A549 (cell line): Measurements from ENCODE around the gene CLEC20A.

ENCODE experiments used
- BCL3 ChIP-seq: fragments of >200 bp; sonication (Bioruptor Twin); formaldehyde crosslinking; IDR thresholded peaks from 3 replicates; pipeline ENCODE4 v1.6.1; 2016
- E2F6 ChIP-seq: IDR thresholded peaks from 2 replicates; pipeline ENCODE4 v1.6.1; 2012; ENCODE audit warnings: low read depth, borderline replicate concordance
- EP300 ChIP-seq, 2 experiments: fragments of >200 bp; sonication (Bioruptor Twin); formaldehyde crosslinking; IDR thresholded peaks; 2 replicates in 1 of 2; 3 replicates in 1 of 2; pipeline ENCODE4 v1.6.1; 2016 to 2017
- GATA3 ChIP-seq: IDR thresholded peaks from 2 replicates; pipeline ENCODE4 v1.6.1; 2012; ENCODE audit warnings: borderline replicate concordance
- JUN ChIP-seq, 2 experiments: fragments of >200 bp; sonication (Bioruptor Twin); formaldehyde crosslinking; IDR thresholded peaks; 2 replicates in 1 of 2; 3 replicates in 1 of 2; pipeline ENCODE4 v1.6.1; 2016 to 2017
- KDM1A ChIP-seq: fragments of 200-600 bp; sonication (generic); IDR thresholded peaks from 2 replicates; pipeline ENCODE4 v1.6.1; 2016; ENCODE audit warnings: low read depth, mild to moderate bottlenecking
- MAX ChIP-seq: IDR thresholded peaks from 2 replicates; pipeline ENCODE4 v1.6.1; 2012
- NR3C1 ChIP-seq: fragments of >200 bp; sonication (Bioruptor Twin); formaldehyde crosslinking; IDR thresholded peaks from 3 replicates; pipeline ENCODE4 v1.6.1; 2017
- POLR2A ChIP-seq: IDR thresholded peaks from 2 replicates; pipeline ENCODE4 v1.6.1; 2012; ENCODE audit warnings: mild to moderate bottlenecking, low read length
- RFX5 ChIP-seq: fragments of 450-650 bp; IDR thresholded peaks from 2 replicates; pipeline ENCODE4 v1.7.1; 2014; ENCODE audit warnings: antibody characterized with exemption, mild to moderate bottlenecking, moderate library complexity
- SMC3 ChIP-seq: fragments of >200 bp; sonication (Bioruptor Twin); formaldehyde crosslinking; IDR thresholded peaks from 3 replicates; pipeline ENCODE4 v1.6.1; 2018; ENCODE audit warnings: inconsistent platforms
- ZFP36 ChIP-seq: fragments of 450-650 bp; IDR thresholded peaks from 2 replicates; pipeline ENCODE4 v1.6.1; 2014; ENCODE audit warnings: borderline replicate concordance; ENCODE audit not compliant: partially characterized antibody
- TF ChIP-seq, protein P1 (sequence below): fragments of >200 bp; sonication (Bioruptor Twin); formaldehyde crosslinking; IDR thresholded peaks from 3 replicates; pipeline ENCODE4 v1.5.1; 2016

DNA sequence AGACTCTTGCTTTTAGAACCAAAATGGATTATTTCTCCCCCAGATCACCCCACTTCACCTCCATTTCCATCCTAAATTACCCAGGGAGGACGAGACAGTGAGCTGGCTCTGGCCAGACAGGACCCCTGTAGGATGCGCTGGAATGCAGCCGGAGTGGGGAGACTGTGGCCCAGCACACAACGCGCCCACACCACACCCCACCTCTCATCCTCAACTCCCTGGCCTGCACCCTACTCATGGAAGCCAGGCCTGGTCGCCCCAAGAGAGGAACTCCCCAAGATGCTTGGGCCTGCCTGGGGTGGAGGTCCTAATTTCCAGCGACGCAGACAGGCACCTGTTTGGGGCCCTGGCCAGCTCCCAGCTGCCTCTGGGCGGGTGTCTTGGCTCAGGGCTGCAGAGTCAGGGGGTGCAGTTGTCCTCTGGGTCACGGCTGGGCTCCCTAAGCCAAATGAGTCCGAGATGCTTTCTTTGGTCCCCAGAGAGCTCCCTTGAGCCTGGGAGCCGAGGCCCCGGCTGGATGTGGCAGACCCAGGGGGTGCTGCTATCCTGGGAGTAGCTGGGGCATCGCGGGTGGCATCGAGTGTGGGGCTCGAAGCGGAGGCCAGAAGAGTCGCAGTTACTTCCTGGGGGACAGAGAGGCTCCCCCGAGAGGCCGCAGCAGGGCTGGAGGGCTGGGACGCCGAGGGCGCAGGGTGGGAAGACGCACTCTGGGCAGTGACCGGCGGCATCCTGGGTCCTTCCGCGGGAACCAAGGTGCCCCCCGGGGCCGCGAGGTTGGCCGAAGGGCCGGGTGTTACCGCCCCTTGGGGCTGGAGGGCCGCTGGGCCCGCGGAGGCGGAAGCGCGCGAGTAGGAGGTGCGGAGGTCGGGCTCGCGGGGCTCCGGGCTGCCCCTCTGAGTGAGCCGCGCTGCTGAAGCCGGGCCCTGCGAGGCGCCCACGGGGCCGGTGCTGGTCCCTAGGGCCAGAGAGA is 10.4 kb downstream of the CLEC20A start:
- TF ChIP-seq, protein P1, sequence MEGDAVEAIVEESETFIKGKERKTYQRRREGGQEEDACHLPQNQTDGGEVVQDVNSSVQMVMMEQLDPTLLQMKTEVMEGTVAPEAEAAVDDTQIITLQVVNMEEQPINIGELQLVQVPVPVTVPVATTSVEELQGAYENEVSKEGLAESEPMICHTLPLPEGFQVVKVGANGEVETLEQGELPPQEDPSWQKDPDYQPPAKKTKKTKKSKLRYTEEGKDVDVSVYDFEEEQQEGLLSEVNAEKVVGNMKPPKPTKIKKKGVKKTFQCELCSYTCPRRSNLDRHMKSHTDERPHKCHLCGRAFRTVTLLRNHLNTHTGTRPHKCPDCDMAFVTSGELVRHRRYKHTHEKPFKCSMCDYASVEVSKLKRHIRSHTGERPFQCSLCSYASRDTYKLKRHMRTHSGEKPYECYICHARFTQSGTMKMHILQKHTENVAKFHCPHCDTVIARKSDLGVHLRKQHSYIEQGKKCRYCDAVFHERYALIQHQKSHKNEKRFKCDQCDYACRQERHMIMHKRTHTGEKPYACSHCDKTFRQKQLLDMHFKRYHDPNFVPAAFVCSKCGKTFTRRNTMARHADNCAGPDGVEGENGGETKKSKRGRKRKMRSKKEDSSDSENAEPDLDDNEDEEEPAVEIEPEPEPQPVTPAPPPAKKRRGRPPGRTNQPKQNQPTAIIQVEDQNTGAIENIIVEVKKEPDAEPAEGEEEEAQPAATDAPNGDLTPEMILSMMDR: no peak
- TF ChIP-seq JUN (IDR thresholded peaks at IDR 0.05) (no peak), BCL3 (no peak), SMC3 (no peak), POLR2A (no peak), E2F6 (no peak), EP300 (IDR thresholded peaks at IDR 0.05) (no peak), MAX (no peak), GATA3 (no peak), ZFP36 (no peak), NR3C1 (no peak), RFX5 (no peak), KDM1A (no peak)
